Posterior vena cava (tissue), 2 donors: ENCODE results near the gene CDK5RAP1. TPM values are rescaled to one million over a fixed set of nuclear protein-coding genes. Genes with fewer than 3 reads are reported as not detected.
"Not testable (repeated sequence)": the region's sequence is repeated elsewhere in the genome, so short reads cannot be mapped to it uniquely, and the experiment has no call there.

Source experiments
- DNase-seq: peaks from one replicate; pipeline ENCODE4 v3.0.0-alpha.2; 2020; ENCODE audit warnings: low spot score
- intact Hi-C, 2 donors: fragments of 100-400 bp; cut with DNase I; formaldehyde crosslinking; loops; one replicate each; pipeline versions ENCODE4 v1.14.1 to v1.14.2; 2022 to 2023
- total RNA-seq, 2 donors: library from RNA; stranded (reverse); fragmentation: NEBNext Ultra II Directional; extraction: Animal tissue kit (Norgen Biotek cat#: 25700); gene quantifications; one replicate each; pipeline ENCODE4 v1.2.1, GENCODE V29; 2021
- donor health status: DM: yes; HTN: yes; CAD: no.
- donor health status: DM: yes; HTN: yes; CAD: no.

CDK5RAP1 gene
- total RNA-seq, 2 donors from 2014 or later: 15.9 to 19.8 TPM

- DNase-seq, intact Hi-C loops: not testable (repeated sequence)
Measured at GRCh38 chr20:33423875-33424274, 22.6 kb upstream of the CDK5RAP1 start.

- DNase-seq: peak; percentile 95
- intact Hi-C loops: no loop called here
Measured at GRCh38 chr20:33423141-33423834, 22.0 kb upstream of the CDK5RAP1 start.

DNA sequence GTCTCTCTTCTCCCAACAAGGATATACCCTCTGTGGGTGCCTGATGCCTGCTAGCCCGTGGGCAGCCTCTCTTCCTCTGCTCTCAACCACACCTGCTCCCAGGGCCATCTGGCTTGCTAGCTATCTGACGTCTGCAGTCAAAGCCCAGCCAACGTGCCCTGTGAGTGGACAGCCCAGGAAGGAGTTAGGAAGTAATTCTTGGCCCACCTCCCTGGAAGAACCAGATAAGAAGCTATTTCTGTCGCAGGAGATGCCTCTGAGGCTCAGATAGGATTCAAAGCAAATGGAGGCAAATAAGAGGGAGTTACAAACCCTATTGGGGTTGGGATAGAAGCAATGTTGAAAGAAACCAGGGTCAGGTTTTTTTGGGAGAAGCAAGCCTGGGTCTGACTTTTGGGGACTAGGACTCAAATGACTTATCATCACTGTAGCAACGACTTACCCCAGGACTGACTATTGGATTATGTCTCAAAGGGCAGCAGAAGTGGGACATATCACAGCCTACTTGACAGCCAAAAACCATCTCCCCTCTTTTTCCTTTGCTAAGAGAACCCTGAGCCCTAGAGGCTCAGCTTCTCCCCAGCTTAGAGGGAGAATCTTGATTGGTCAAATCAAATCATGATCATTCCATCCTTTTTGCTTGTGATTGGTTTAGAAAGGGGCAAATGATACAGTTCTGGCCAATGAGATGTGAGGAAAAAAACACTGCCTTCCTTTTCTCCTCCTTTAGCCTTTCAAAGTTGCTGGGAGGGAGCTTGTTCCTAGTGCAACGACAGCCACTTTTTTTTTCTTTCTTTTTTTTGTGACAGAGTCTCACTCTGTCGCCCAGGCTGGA, 18.0 kb upstream of the CDK5RAP1 start:
- peak; percentile 92 for DNase-seq
- intact Hi-C loops: loop anchor here in 1 of 2 donors (10.0 kb wide), 1 partner anchor 235 kb away; no protein-coding TSS in a partner anchor

- no peak for DNase-seq
- intact Hi-C loops: loop anchor here in 1 of 2 donors (10.0 kb wide), 1 partner anchor 237 kb away; no protein-coding TSS in a partner anchor
Measured at GRCh38 chr20:33418033-33418432, 16.7 kb upstream of the CDK5RAP1 start.

GRCh38 chr20:33415948-33416347, 14.6 kb upstream of the CDK5RAP1 start:
- DNase-seq: no peak
- intact Hi-C loops: loop anchor here in 1 of 2 donors (10.0 kb wide), 1 partner anchor 239 kb away; no protein-coding TSS in a partner anchor

GRCh38 chr20:33412484-33412838, 11.1 kb upstream of the CDK5RAP1 start:
- intact Hi-C loops: loop anchor here in 1 of 2 donors (10.0 kb wide), 1 partner anchor 242 kb away; no protein-coding TSS in a partner anchor
- peak; percentile 64 for DNase-seq

- DNase-seq: peak; percentile 69
- intact Hi-C loops: loop anchor here in 1 of 2 donors (10.0 kb wide), 1 partner anchor 243 kb away; no protein-coding TSS in a partner anchor
Measured at GRCh38 chr20:33411711-33412483, 10.6 kb upstream of the CDK5RAP1 start.

DNA sequence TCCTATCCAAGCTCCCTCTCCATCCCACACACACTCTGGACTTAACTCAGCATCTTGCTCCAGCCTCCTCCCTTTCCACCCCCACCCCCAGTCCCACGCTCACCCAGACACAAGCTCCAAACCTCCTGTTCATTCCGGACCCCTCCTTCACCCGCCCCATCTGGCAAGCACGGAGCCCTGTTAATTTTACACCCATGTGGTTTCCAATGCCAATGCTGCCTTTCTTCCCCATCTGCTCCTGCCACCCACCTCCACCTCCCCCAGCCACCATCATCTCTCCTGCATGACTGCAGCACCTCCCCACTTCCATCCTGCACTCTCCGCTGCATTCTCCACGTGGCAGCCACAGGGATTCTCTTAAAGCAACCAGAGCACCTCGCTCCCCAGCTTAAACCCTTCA, 9.9 kb upstream of the CDK5RAP1 start:
- intact Hi-C loops: loop anchor here in 1 of 2 donors (10.0 kb wide), 1 partner anchor 244 kb away; no protein-coding TSS in a partner anchor
- DNase-seq: peak; percentile 32

GRCh38 chr20:33410081-33410742, 8.9 kb upstream of the CDK5RAP1 start:
- peak; percentile 57 for DNase-seq
- intact Hi-C loops: loop anchor here in 1 of 2 donors (10.0 kb wide), 1 partner anchor 245 kb away; no protein-coding TSS in a partner anchor

DNA sequence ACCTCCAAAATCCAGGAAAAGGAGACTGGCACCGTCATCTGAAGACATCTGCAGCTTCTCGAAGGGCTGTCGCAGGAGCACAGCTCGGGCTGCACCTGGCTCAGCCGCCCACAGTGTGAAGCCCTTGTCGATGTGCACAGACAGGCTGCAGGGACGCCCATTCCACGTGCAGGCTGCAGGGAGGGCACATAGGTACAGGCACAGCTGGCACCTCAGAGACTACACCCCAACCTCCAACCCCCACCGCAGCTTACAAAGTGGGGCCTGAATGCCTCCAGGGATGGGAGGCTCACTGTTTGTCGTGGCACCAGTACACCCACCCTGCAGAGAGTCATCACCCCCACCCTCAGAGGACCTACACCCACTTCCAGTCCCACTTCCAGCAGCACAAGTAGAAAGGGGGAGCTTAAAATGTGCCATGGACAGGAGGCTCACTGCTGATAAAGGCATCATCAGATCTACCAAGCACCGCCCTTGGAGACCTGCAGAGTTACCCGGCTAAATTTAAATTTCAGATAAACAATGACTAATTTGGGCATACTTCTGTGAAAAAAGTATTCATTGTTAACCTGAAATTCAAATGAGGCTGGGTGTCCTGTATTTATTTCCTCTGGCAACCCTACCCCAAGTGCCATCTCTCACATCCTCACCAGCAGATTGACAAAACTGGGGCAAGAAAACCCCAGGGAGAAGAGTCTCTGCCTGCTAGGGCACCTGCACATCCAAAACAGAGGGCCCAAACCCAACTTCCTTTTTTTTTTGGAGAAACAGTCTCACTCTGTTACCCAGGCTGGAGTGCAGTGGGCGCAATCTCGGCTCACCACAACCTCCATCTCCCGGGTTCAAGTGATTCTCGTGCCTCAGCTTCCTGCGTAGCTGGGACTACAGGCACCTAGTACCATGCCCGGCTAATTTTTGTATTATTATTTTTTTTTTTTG, 7.7 kb upstream of the CDK5RAP1 start:
- DNase-seq: no peak
- intact Hi-C loops: loop anchor here in 1 of 2 donors (5.0 kb wide), 1 partner anchor 33 kb away; the partner anchor contains the start of gene SNTA1

DNA sequence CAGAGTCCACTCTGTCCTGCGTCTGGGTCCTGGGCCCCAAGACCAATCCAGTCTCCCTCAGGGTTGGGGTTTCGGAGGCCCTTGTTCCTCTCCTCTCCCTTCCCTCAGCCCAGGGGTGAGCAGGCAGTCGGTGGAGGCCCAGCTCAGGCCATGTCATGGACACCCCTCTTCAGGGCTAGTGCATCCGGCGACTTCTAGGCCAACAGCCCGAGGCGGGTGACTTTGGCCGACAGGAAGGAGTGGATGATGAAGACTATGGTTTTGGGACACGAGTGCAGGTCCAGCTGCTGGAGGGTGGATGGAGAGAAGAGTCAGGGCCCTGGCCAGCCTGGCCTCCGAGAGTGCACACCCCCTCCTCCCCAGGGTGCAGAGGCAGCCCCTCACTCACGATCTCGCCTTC, 7.0 kb upstream of the CDK5RAP1 start:
- no peak for DNase-seq
- intact Hi-C loops: loop anchor here in 1 of 2 donors (5.0 kb wide), 1 partner anchor 34 kb away; the partner anchor contains the start of gene SNTA1

GRCh38 chr20:33407796-33408195, 6.5 kb upstream of the CDK5RAP1 start:
- DNase-seq: no peak
- intact Hi-C loops: loop anchor here in 1 of 2 donors (5.0 kb wide), 1 partner anchor 35 kb away; the partner anchor contains the start of gene SNTA1

- intact Hi-C loops: loop anchor here in 1 of 2 donors (5.0 kb wide), 1 partner anchor 35 kb away; the partner anchor contains the start of gene SNTA1
- no peak for DNase-seq
Measured at GRCh38 chr20:33407251-33407650, 5.9 kb upstream of the CDK5RAP1 start.

DNA sequence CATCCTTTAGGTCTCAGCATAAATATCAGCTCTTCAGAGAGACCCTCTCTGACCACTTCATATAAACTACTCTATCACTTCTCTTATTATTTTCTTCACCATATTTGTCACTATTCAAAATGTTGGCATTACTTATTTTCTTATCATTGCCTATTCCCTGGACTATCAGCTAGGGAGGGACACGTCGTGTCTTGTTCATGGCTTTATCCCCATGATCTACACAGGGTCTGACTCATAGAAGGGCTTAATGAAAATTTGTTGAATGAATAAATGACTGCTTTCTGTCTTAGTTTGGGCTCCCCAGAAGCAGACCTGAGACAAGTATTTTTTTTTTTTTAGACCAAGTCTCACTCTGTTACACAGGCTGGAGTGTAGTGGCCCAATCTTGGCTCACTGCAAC, 3.0 kb upstream of the CDK5RAP1 start:
- no peak for DNase-seq
- intact Hi-C loops: loop anchor here in 1 of 2 donors (5.0 kb wide), 1 partner anchor 1682 kb away; the partner anchor contains the start of gene BCL2L1

GRCh38 chr20:33401921-33402369, 626 bp upstream of the CDK5RAP1 start:
- intact Hi-C loops: loop anchor here in 1 of 2 donors (5.0 kb wide), 1 partner anchor 1680 kb away; the partner anchor contains the start of gene BCL2L1
- no peak for DNase-seq

GRCh38 chr20:33400812-33401183, 521 bp downstream of the CDK5RAP1 start:
- intact Hi-C loops: loop anchor here in 1 of 2 donors (5.0 kb wide), 1 partner anchor 1678 kb away; the partner anchor contains the start of gene BCL2L1
- no peak for DNase-seq

DNA sequence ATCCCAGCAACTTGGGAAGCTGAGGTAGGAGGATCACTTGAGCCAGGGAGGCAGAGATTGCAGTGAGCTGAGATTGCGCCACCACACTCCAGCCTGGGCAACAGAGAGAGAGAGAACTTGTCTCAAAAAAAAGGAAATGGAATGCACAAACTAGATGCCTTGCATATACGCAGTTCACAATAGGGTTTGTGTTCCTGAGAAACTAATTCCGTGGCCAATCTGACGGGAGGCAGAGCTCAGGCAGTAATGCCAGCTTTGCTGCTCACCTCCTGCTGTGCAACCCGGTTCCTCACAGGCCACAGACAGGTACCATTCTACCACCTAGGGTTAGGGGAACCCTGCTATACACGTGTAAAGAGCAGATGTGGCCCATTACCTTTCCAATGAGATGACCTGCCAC, 1.4 kb downstream of the CDK5RAP1 start:
- DNase-seq: no peak
- intact Hi-C loops: loop anchor here in 1 of 2 donors (5.0 kb wide), 1 partner anchor 1678 kb away; the partner anchor contains the start of gene BCL2L1
